HG02943 (cell line): ENCODE results near the gene DRG2.

Experiments
- ATAC-seq: cut with Tn5 transposase; IDR thresholded peaks from one replicate; pipeline ENCODE4 v1.9.1; 2021; ENCODE audit warnings: mild to moderate bottlenecking, low read depth, moderate library complexity; ENCODE audit not compliant: unreplicated experiment

DRG2 gene

GRCh38 chr17:18087610-18088491, at the start of gene DRG2:
Gene DRG2 (plus strand): TSS chr17:18087948. CDS start chr17:18088024, 76 bp downstream.
- peak; percentile 73 for ATAC-seq

GRCh38 chr17:18038149-18038850, 49.4 kb upstream of the DRG2 start:
- ATAC-seq = peak; percentile 3

- peak; percentile 84 for ATAC-seq
Observed at GRCh38 chr17:18038861-18039534, 48.8 kb upstream of the DRG2 start, which contains the start of the genes ATPAF2 and GID4. Gene ATPAF2 (minus strand): TSS chr17:18039168. CDS start chr17:18039013, 155 bp downstream. Gene GID4 (plus strand): TSS chr17:18039408. CDS start chr17:18039465, 57 bp downstream.

GRCh38 chr17:18039535-18040260, 48.0 kb upstream of the DRG2 start:
- peak; percentile 30 for ATAC-seq

GRCh38 chr17:18040261-18040858, 47.4 kb upstream of the DRG2 start:
- no peak for ATAC-seq

- ATAC-seq = no peak
Observed at GRCh38 chr17:18041776-18042175, 46.0 kb upstream of the DRG2 start.

GRCh38 chr17:18042983-18043382, 44.8 kb upstream of the DRG2 start:
- ATAC-seq = no peak

- ATAC-seq = no peak
Observed at GRCh38 chr17:18043491-18043890, 44.3 kb upstream of the DRG2 start.

- ATAC-seq = no peak
Observed at GRCh38 chr17:18044609-18045008, 43.1 kb upstream of the DRG2 start.

- no peak for ATAC-seq
Observed at GRCh38 chr17:18045691-18046350, 41.9 kb upstream of the DRG2 start.

- no peak for ATAC-seq
Observed at GRCh38 chr17:18055597-18055996, 32.2 kb upstream of the DRG2 start.

- no peak for ATAC-seq
Observed at GRCh38 chr17:18056214-18056613, 31.5 kb upstream of the DRG2 start.

- ATAC-seq = no peak
Observed at GRCh38 chr17:18059283-18059682, 28.5 kb upstream of the DRG2 start.

GRCh38 chr17:18064053-18064452, 23.7 kb upstream of the DRG2 start:
- ATAC-seq = no peak

GRCh38 chr17:18065546-18065945, 22.2 kb upstream of the DRG2 start:
- no peak for ATAC-seq

- no peak for ATAC-seq
Observed at GRCh38 chr17:18066866-18067265, 20.9 kb upstream of the DRG2 start.

GRCh38 chr17:18069101-18069500, 18.6 kb upstream of the DRG2 start:
- ATAC-seq = no peak

GRCh38 chr17:18070861-18071340, 16.8 kb upstream of the DRG2 start:
- no peak for ATAC-seq

- no peak for ATAC-seq
Observed at GRCh38 chr17:18071751-18072150, 16.0 kb upstream of the DRG2 start.
